Activated CD4-positive, alpha-beta T cell treated with anti-CD3 and anti-CD28 coated beads for 48 hours (primary cell): ENCODE results near the gene RHOV.
A peak's percentile ranks its signal among the peaks of the same experiment; 100 is the strongest.

Source experiments
- DNase-seq: peaks from one replicate; pipeline ENCODE4 v3.0.0-alpha.2; 2020

The RHOV gene

GRCh38 chr15:40843885-40844695 is 29.9 kb downstream of the RHOV start, which contains the start of gene SPINT1:
Gene SPINT1, plus strand, starts transcription at chr15:40844048. Its CDS starts 507 bp downstream, at chr15:40844555.
- peak; percentile 86 for DNase-seq

- DNase-seq: no peak
Observed at GRCh38 chr15:40843261-40843884, 30.7 kb downstream of the RHOV start.

GRCh38 chr15:40841741-40842140 is 32.3 kb downstream of the RHOV start:
- DNase-seq: no peak

GRCh38 chr15:40838756-40839155 is 35.3 kb downstream of the RHOV start:
- no peak for DNase-seq

DNA sequence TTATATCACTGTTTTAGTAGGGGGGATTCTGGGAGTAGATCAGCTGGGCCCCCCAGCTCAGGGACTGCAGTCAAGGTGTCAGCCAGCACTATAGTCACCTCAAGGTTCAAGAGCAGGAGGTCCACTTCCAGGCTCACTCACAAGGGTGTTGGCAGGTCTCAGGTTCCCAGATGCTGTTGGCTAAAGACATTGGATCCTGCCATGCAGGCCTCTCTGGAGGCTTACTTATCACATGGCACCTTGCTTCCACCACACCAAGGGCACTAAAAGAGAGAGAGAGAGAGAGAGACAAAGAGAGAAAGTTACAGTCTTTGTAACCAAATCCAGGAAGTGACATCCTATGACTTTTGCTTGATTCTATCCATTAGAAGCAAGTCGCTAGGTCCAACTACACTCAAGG is 38.0 kb downstream of the RHOV start:
- no peak for DNase-seq

- no peak for DNase-seq
Observed at GRCh38 chr15:40832903-40833302, 41.1 kb downstream of the RHOV start.

- DNase-seq: no peak
Observed at GRCh38 chr15:40831861-40832260, 42.2 kb downstream of the RHOV start.

DNA sequence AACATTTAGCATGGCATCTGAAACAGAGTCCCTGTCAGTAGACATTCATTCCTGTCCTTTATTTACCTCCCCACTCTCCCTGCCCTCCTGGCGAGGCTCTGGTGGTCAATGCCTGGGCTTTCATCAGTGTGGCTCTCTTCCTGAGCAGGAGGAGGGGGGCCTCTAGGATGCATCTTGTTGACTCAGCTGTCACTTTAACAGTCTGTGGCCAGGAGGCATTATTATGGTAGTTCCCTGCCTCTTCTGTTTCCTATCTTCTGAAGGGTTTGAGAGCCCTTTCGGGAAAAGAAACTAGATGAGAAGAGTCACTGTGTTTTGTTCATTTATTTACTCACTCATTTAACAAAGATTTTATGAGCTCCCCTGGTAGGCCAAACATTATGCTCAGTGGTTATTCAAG is 43.1 kb downstream of the RHOV start:
- DNase-seq: no peak

- DNase-seq: no peak
Observed at GRCh38 chr15:40829115-40829514, 44.9 kb downstream of the RHOV start.

DNA sequence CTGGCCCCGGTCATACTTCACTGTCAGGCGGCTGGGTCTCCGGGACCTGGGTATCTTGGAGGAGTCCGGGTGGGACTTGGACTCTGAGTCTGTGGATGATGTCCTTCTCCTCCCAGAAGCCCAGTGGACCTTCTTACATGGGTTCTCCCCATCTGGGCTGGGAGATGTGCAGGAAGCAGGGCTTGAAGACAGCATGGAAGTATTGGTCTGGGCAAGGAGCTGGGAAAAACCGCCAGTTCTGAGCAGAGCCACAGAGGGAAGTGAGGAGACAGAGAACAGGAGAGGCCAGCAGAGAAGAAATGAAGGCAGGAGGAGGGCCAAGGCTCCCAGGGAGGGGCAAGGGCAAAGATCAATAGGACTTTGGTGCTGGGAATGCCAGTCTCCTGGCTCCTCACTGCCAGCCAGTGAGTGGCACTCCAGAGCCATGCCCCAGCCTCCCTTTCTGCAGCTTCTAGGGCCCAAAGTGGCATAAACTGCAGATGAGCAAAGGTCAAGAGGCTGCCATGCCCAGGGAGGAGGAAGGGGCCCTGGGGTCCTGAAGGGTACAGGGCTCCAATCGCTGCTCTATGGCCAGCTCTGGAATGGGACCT is 45.5 kb downstream of the RHOV start, which contains the start of gene PPP1R14D:
PPP1R14D (minus strand) TSS at position 262 of the 590 bp plus-strand sequence; CDS start at position 195, 67 bp downstream.
- DNase-seq: no peak

DNA sequence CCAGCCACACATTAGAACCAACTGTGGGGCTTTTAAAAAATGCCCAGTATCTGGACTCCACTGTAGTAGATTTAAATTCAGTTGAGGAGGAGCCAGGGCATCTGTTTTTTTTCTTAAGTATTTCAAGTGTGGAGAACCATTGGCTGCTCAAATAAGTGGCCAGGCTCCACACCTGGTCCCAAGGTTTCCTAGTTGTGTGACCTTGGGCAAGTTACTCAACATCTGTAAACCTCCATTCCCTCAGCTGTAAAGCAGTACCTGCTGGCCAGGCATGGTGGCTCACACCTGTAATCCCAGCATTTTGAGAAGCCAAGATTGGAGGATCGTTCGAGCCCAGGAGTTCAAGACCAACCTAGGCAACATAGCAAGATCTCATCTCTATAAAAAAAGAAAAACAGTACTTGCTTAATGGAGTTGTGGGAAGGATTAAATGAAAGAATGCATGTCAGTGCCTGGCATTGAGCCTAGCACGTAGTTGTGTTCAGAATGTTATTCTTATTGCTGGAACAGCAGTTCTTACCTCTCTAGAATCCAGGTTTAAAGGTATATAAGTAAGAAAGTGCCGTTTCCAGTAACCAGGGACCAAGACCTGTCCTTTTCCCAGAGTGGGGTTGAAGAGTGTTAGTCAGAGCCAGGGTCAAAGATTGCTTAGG is 47.5 kb downstream of the RHOV start:
- no peak for DNase-seq

DNA sequence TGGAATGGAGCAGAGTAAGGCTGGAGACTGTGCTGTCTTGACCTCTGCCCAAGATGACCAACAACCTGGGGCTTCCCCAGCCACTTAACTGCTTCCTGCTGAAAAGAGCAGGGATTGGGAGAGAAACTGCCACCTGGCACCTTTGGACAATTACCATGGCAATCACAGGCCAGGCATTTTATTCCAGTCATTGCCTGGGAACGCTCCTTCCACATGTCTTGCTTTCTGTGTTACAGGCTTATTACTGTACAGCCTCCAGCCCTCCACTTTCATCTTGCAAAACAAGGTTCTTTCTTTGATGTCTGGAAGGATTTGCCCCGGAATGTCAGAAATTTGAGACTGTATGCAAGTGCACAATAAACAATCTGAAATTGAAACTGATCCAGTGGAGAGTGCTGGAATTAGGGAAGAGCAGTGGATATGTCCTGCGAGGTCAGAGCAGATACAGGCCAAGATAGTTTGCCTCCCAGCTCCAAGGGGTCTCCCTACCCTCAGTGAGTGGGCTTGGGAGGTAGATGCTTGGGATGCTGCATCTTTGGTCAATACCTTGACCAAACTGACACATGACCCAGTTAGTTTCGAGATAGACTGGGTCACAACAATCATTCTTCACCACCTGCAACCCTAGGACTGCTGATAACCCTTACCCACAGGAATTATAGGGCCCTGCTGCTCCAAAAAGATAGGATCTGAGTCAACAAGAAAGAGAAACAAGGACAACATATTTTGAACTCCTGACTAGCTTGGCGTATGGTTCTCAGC is 48.2 kb downstream of the RHOV start:
- DNase-seq: no peak

- no peak for DNase-seq
Observed at GRCh38 chr15:40823572-40824343, 50.3 kb downstream of the RHOV start.
